CD4-positive, alpha-beta T cell treated with Interleukin-21 for 1 hour (primary cell): Measurements from ENCODE around the gene GPHA2.

Experiments used
- DNase-seq: peaks from one replicate; pipeline ENCODE4 v3.0.0-alpha.2; 2020

GPHA2 gene

GRCh38 chr11:64909653-64910343 lies 25.9 kb downstream of the GPHA2 start:
- no peak for DNase-seq

DNA sequence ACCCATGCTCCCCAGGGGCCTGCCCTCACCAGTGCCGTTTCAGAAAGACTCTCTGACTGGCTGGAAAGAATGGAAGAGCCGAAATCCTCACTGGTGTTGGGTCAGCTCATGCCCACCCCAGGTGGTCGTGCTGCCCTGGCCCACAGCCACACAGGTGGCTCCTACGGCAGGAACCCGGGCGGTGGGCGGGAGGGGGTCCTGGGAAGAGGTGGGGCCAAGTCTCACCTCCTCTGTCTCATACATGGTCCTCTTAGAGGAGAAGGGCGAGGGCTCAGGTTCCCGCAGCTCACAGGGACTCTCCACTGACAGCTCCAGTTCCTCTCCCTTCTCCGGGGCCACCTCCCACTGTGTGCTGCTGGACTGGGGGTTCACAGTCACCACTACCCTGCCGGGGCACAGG lies 26.9 kb downstream of the GPHA2 start:
- DNase-seq: no peak

DNA sequence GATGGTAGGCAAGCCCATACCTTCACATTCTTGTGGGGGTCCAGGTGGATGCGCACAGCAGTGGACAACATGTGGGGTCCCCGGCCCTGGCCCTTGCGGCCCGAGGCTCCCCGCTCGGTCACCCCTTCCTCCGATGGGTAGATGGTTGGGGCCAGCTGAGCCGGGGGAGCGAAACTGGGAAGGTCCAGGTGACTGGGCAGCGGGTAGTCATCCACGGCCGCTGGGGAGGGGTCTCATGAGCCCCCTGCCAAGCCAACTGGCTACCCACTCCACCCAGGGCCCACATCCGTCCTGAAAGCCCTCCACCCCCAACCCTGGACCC lies 29.4 kb downstream of the GPHA2 start:
- DNase-seq: no peak

DNA sequence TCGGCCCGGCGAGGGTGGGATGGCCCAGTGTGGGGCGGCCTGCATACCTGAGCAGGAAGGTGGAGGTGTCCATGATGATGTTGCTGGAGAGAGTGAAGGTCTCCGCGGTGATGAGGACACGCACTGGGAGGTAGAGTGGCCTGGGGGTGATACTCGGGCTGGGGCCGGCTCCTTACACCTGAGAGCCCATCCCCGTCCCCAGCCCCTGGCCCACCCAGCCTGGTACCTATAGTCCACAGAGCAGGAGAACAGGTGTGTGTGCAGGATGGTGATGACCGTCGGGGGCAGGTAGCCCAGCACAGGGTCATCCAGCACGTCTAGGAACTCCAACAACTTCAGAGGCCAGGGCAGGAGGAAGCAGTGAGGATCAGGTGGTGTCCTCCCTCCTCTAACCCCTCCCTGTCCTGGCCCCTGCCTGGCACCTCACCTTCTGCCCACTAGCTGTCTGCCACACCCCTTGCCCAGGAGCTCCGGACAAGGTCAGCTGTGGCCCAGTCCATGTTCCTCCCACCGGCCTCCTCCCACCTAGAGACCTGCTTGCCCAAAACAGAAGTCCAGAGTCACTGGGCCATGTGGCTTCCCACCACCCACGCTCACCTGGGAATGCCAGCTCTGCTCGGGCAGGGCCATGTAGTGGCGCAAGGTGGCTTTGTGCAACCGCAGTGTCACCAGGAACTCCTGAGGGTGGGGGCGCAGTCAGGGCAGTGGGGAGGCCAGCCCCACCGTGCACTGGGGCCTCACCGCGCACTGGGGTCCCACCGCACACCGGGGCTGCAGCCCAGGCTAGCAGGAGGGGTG lies 30.0 kb downstream of the GPHA2 start:
- no peak for DNase-seq

- DNase-seq: no peak
Measured at GRCh38 chr11:64903291-64903833, 32.3 kb downstream of the GPHA2 start.

- DNase-seq: no peak
Measured at GRCh38 chr11:64902102-64902900, 33.4 kb downstream of the GPHA2 start.

DNA sequence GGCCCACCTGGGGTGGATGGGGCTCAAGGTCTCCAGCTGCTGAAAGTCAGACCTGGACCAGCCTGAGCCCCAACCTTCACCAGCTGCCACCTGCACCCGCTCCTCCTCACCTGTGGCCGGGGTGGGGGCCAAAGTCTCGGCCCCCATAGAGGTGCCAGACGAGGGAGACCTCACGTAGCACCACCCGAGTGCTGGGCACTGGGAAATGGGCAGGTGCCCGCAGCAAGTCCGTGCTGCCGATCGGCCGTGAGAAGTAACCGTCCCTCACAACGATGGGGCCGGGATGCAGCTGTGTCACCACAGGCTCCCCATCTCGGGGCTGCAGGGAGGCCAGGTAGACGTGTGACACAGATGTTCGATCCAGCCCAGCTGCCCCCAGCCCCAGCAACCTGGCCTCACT lies 34.9 kb downstream of the GPHA2 start:
- no peak for DNase-seq

- DNase-seq: peak; percentile 87
Measured at GRCh38 chr11:64900263-64900678, 35.4 kb downstream of the GPHA2 start.

GRCh38 chr11:64898541-64898940 lies 37.2 kb downstream of the GPHA2 start:
- no peak for DNase-seq

- no peak for DNase-seq
Measured at GRCh38 chr11:64898076-64898445, 37.6 kb downstream of the GPHA2 start.

GRCh38 chr11:64897381-64898075 lies 38.2 kb downstream of the GPHA2 start:
- no peak for DNase-seq

DNA sequence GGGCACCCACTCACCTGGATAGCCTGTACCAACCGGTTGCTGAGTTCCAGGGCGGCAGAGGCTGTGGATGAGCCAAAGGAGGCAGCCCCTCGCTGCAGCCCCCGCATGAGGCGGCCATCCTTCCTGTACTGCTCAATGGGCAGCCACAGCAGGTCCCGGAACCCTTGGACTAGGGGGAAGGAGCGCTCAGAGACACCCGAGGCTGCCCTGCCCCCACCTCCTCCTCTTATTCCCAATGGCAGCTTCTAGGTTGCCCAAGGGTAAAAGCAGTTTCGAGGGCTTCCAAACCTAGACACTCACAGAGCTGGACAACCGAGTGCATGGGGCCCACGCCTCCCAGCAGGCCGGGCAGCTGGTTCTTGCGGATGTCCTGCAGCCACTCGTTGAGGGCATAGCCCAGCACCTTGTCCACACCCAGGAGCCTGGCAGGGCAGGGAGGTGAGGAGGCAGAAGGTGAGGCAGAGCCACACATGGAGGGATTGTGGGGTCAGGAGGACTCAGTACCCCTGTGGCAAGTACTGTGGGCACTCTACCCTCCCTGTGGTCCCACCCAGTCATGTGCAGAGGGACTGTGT lies 39.2 kb downstream of the GPHA2 start:
- DNase-seq: no peak

GRCh38 chr11:64894812-64895452 lies 40.8 kb downstream of the GPHA2 start:
- DNase-seq: no peak

- peak; percentile 89 for DNase-seq
Measured at GRCh38 chr11:64894070-64894811, 41.5 kb downstream of the GPHA2 start.

GRCh38 chr11:64893194-64894069 lies 42.3 kb downstream of the GPHA2 start:
- DNase-seq: no peak

DNA sequence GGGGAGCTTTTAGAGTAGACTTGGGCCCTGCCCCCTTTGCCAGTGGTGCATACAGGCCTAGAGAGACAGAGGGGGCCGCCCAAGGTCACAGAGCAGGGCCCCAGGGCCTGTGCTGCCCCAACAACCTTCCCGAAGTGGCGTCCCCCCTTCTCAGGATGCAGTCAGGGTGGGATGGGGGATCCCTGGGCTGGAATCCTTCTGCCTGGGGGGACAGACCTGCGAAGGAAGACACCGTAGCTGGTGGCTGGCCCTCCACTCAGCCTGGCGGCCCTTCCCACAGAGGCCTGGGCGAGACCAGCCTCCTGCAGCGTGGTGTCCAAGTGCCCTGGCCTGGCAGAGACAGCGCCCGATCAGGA lies 42.9 kb downstream of the GPHA2 start:
- DNase-seq: no peak

GRCh38 chr11:64892411-64892831 lies 43.3 kb downstream of the GPHA2 start:
- DNase-seq: no peak

DNA sequence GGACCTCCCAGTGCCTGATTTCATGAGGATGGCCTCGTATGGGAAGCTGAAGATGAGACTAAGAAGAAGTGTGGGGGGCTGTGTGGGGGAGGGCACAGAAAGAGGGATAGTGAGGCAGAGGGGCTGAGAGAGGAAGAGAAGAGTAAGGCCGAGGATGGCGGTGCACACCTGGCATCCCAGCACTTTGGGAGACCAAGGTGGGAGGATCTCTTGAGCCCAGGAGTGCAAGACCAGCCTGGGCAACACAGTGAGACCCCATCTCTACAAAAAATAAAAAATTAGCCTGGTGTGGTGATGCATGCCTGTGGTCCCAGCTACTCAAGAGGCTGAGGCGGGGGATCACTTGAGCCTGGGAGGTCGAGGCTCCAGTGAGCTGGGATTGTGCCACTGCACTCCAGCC lies 43.8 kb downstream of the GPHA2 start:
- no peak for DNase-seq

GRCh38 chr11:64891215-64891848 lies 44.4 kb downstream of the GPHA2 start:
- no peak for DNase-seq

DNA sequence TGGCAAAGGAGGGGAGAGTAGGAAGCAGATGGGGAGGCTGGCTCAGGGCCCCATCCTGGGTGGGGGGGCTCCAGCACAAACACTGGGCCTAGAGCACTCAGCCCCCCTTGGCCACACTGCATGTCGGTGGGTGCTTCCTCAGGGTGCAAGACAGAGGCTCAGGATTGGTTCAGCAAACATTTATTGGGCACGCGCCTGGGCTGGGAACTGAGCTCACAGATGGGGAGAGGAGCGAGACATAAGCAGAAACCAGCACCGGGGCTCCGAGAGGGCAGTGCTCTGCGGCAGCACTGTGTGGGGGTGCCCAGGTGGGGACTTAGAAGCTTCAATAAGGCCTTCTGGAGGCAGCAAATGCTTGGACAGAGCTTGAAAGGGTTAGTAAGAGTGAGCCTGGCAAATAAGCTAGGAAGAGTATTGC lies 45.2 kb downstream of the GPHA2 start:
- no peak for DNase-seq
